Measurements from ENCODE around the gene STAP1. TPM values are rescaled to one million over a fixed set of nuclear protein-coding genes. Genes with fewer than 3 reads are reported as not detected.
A peak's percentile ranks its signal among the peaks of the same experiment; 100 is the strongest.

The STAP1 gene
- total and polyA plus RNA-seq, 10 of the 15 experiments (the other 5 are each of a cell fraction or from before 2014, with no cell fraction given), result 4.6 to 19.4 (median 9.4) TPM

GRCh38 chr4:67581208-67581857 is 22.8 kb downstream of the STAP1 start (continued):
- TF ChIP-seq, protein P1, sequence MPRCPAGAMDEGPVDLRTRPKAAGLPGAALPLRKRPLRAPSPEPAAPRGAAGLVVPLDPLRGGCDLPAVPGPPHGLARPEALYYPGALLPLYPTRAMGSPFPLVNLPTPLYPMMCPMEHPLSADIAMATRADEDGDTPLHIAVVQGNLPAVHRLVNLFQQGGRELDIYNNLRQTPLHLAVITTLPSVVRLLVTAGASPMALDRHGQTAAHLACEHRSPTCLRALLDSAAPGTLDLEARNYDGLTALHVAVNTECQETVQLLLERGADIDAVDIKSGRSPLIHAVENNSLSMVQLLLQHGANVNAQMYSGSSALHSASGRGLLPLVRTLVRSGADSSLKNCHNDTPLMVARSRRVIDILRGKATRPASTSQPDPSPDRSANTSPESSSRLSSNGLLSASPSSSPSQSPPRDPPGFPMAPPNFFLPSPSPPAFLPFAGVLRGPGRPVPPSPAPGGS (IDR thresholded peaks at IDR 0.05; ENCODE audit: borderline replicate concordance, insufficient read depth, low read depth, low read length, poor library complexity, severe bottlenecking), result no peak
- TF ChIP-seq CHD4 (IDR thresholded peaks at IDR 0.05) (no peak), SMC3 (IDR thresholded peaks at IDR 0.05; ENCODE audit: borderline replicate concordance, low read length) (no peak), LARP7 (IDR thresholded peaks at IDR 0.05) (no peak), IKZF1 (conservative IDR thresholded peaks at IDR 0.05) (0 out of 2 replicates have a peak, but pooled peaks have one; percentile 14), ZNF207 (IDR thresholded peaks at IDR 0.05; ENCODE audit: borderline replicate concordance) (no peak), CREM (IDR thresholded peaks at IDR 0.05; ENCODE audit: low read depth) (peak; percentile 41; the same call in 1 of the 2 replicates), EZH2 (IDR thresholded peaks at IDR 0.05; ENCODE audit: borderline replicate concordance, control insufficient read depth, low read depth, low read length) (no peak), TBL1XR1 (IDR thresholded peaks at IDR 0.05; ENCODE audit: low read depth, low read length) (no peak), SIX5 (IDR thresholded peaks at IDR 0.05; ENCODE audit: low read depth, low read length, severe bottlenecking) (no peak), TCF12 (IDR thresholded peaks at IDR 0.05; ENCODE audit: low read depth, low read length) (no peak)
- TF ChIP-seq, protein P2, sequence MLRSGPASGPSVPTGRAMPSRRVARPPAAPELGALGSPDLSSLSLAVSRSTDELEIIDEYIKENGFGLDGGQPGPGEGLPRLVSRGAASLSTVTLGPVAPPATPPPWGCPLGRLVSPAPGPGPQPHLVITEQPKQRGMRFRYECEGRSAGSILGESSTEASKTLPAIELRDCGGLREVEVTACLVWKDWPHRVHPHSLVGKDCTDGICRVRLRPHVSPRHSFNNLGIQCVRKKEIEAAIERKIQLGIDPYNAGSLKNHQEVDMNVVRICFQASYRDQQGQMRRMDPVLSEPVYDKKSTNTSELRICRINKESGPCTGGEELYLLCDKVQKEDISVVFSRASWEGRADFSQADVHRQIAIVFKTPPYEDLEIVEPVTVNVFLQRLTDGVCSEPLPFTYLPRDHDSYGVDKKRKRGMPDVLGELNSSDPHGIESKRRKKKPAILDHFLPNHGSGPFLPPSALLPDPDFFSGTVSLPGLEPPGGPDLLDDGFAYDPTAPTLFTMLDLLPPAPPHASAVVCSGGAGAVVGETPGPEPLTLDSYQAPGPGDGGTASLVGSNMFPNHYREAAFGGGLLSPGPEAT (IDR thresholded peaks at IDR 0.05; ENCODE audit: low read depth), result peak; percentile 62; the same call in 1 of the 2 replicates
- TF ChIP-seq, protein P3, sequence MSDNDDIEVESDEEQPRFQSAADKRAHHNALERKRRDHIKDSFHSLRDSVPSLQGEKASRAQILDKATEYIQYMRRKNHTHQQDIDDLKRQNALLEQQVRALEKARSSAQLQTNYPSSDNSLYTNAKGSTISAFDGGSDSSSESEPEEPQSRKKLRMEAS (IDR thresholded peaks at IDR 0.05; ENCODE audit: low read depth, low read length), result no peak
- TF ChIP-seq, protein P4, sequence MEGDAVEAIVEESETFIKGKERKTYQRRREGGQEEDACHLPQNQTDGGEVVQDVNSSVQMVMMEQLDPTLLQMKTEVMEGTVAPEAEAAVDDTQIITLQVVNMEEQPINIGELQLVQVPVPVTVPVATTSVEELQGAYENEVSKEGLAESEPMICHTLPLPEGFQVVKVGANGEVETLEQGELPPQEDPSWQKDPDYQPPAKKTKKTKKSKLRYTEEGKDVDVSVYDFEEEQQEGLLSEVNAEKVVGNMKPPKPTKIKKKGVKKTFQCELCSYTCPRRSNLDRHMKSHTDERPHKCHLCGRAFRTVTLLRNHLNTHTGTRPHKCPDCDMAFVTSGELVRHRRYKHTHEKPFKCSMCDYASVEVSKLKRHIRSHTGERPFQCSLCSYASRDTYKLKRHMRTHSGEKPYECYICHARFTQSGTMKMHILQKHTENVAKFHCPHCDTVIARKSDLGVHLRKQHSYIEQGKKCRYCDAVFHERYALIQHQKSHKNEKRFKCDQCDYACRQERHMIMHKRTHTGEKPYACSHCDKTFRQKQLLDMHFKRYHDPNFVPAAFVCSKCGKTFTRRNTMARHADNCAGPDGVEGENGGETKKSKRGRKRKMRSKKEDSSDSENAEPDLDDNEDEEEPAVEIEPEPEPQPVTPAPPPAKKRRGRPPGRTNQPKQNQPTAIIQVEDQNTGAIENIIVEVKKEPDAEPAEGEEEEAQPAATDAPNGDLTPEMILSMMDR (IDR thresholded peaks at IDR 0.05 in 2 of 3, conservative IDR thresholded peaks at IDR 0.05 in 1 of 3; ENCODE audit: control insufficient read depth in 2 of 3, extremely low read depth in 1 of 3, insufficient read depth in 1 of 3, low read depth in 3 of 3, low read length in 3 of 3), result no peak

All from GM12878 (cell line).